HFFc6 (cell line): ENCODE measurements around the gene NKD1. TPM values are rescaled to one million over a fixed set of nuclear protein-coding genes. Genes with fewer than 3 reads are reported as not detected.
A peak's percentile ranks its signal among the peaks of the same experiment; 100 is the strongest.

Experiments
- DNase-seq: peaks from one replicate; pipeline ENCODE4 v3.0.0-alpha.2; 2018
- H3K27ac Mint-ChIP-seq: 2 replicates; pipeline ENCODE4 v1.8.0; 2020; ENCODE audit warnings: mild to moderate bottlenecking, mixed read lengths
- H3K27me3 Mint-ChIP-seq: 2 replicates; pipeline ENCODE4 v1.8.0; 2021; ENCODE audit warnings: mild to moderate bottlenecking, moderate library complexity, mixed read lengths; ENCODE audit not compliant: insufficient read depth
- H3K36me3 Mint-ChIP-seq: 2 replicates; pipeline ENCODE4 v1.8.0; 2021; ENCODE audit warnings: low read depth, mixed read lengths
- H3K4me1 Mint-ChIP-seq: 2 replicates; pipeline ENCODE4 v1.8.0; 2020; ENCODE audit warnings: low read depth, mixed read lengths
- H3K4me3 Mint-ChIP-seq: 2 replicates; pipeline ENCODE4 v1.8.0; 2020; ENCODE audit warnings: mild to moderate bottlenecking, moderate library complexity, mixed read lengths
- H3K9me3 Mint-ChIP-seq: 2 replicates; pipeline ENCODE4 v1.8.0; 2020; ENCODE audit warnings: mild to moderate bottlenecking, mixed read lengths
- total RNA-seq, 6 experiments: library from RNA; stranded (reverse); fragmentation: NEBNext Ultra II Directional; extraction: Animal tissue kit (Norgen Biotek cat#: 25700); gene quantifications; 2 replicates in 1 of 6; 3 replicates in 5 of 6; pipeline ENCODE4 v1.2.3, GENCODE V29; 2021
- TF ChIP-seq, protein P1 (sequence below): fragments of 200-600 bp; sonication (generic); IDR thresholded peaks from 2 replicates; pipeline ENCODE4 v1.5.0; 2021; ENCODE audit warnings: antibody characterized with exemption, mild to moderate bottlenecking

NKD1 gene
- total RNA-seq, 6 experiments from 2014 or later = not detected

DNA sequence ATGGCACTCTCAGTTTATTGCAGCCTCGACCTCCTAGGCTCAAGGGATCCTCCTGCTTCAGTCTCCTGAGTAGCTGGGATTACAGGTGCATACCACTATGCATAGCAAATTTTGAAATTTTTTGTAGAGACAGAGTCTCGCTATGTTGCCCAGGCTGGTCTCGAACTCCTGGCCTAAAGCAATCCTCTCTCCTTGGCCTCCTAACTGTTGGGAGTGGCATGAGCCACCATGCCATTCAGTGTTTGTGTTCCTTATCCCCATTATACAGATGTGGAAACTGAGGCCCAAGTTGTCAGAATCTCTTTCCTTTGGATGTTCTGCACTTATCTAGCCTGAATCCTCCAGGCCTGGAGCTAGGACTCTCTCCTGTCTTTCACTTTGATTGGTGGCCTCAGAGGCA, 40.8 kb upstream of the NKD1 start:
- H3K9me3 Mint-ChIP-seq = no peaks in the 10 kb centered on the region
- H3K27ac Mint-ChIP-seq = no peak overlapping the region
- H3K36me3 Mint-ChIP-seq = no peaks in the 10 kb centered on the region
- no peak overlapping the region for H3K4me3 Mint-ChIP-seq
- DNase-seq = no peak
- H3K27me3 Mint-ChIP-seq = peaks cover 13% of the 10 kb centered on the region
- TF ChIP-seq, protein P1, sequence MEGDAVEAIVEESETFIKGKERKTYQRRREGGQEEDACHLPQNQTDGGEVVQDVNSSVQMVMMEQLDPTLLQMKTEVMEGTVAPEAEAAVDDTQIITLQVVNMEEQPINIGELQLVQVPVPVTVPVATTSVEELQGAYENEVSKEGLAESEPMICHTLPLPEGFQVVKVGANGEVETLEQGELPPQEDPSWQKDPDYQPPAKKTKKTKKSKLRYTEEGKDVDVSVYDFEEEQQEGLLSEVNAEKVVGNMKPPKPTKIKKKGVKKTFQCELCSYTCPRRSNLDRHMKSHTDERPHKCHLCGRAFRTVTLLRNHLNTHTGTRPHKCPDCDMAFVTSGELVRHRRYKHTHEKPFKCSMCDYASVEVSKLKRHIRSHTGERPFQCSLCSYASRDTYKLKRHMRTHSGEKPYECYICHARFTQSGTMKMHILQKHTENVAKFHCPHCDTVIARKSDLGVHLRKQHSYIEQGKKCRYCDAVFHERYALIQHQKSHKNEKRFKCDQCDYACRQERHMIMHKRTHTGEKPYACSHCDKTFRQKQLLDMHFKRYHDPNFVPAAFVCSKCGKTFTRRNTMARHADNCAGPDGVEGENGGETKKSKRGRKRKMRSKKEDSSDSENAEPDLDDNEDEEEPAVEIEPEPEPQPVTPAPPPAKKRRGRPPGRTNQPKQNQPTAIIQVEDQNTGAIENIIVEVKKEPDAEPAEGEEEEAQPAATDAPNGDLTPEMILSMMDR = no peak
- H3K4me1 Mint-ChIP-seq = no peaks in the 10 kb centered on the region

DNA sequence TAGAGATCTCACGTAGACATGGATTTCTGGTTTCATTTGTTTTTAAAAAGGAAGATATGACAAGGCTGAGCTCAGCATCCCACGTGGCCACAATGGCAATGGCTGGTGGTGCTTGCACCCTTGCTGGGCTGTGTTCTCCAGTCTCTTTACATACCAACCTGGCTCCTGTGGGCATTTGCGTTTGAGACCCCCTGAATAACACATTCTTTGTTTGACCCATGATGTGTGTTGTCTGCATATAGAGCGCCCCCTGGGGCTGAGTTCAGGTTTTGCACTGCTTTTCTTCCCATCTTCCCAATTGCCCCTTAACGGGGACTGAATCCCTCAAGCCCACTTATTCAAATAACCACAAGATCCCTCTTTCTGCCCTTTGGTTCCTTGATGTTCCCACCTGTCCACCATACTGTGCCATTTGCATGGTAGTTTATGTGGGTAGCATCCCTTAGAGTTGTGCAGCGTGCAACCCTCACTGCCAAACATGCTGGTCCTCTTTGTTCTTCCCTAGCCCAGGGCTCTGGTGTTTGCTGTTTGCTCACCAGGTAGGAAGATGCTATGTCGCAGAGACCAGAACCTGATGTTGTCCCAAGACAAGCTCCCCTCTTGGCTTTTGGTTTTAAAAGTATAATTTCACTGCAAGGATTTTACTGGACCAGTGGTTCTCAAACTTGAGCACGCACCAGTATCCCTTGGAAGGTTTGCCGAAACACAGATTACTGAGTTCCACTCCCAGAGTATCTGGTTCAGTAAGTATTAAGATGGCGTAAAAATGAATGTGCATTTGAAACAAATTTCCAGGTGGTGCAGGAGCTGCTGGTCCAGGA, 38.5 kb upstream of the NKD1 start:
- Mint-ChIP-seq H3K4me3 (no peak overlapping the region), H3K27me3 (peaks cover 13% of the 10 kb centered on the region), H3K9me3 (no peaks in the 10 kb centered on the region), H3K36me3 (no peaks in the 10 kb centered on the region), H3K4me1 (no peaks in the 10 kb centered on the region), H3K27ac (no peak overlapping the region)
- TF ChIP-seq, protein P1 = peak; percentile 89
- DNase-seq = no peak

DNA sequence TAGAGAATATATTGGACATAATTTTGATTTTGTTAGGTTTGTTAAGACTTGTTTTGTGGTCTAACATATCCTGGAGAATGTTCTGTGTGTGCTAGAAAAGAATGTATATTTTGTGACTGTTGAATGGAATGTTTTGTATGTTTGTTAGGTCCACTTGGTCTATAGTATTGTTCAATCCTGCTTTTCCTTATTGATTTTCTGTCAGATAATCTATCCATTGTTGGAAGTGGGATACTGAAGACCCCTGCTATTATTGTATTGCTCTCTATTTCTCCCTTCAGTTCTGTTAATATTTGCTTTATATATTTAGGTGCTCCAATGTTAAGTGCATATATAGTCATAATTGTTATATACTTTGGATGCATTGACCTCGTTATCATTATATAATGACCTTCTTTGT, 33.0 kb upstream of the NKD1 start:
- TF ChIP-seq, protein P1 = no peak
- Mint-ChIP-seq H3K4me1 (no peaks in the 10 kb centered on the region), H3K27me3 (no peaks in the 10 kb centered on the region; the same call in none of the 2 replicates), H3K27ac (no peak overlapping the region), H3K36me3 (no peaks in the 10 kb centered on the region), H3K9me3 (peaks cover 10% of the 10 kb centered on the region), H3K4me3 (no peak overlapping the region)
- DNase-seq = no peak

DNA sequence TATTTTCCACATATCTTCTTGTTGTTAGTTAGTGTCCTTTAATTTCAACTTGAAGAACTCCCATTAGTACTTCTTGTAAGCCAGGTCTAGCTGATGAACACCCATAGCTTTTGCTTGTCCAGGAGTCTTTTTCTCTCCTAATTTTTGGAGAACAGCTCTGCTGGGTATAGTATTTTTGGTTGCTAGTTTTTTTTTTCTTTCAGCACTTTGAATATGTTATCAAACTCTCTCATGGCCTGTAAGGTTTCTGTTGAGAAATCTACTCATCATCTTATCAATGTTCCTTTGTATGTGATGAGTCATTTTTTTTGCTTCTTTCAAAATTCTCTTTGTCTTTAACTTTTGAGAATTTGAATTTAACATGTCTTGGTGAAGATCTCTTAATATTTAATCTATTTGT, 31.8 kb upstream of the NKD1 start:
- Mint-ChIP-seq H3K36me3 (no peaks in the 10 kb centered on the region), H3K4me3 (no peak overlapping the region), H3K27me3 (no peaks in the 10 kb centered on the region; the same call in none of the 2 replicates), H3K4me1 (no peaks in the 10 kb centered on the region), H3K27ac (no peak overlapping the region), H3K9me3 (peaks cover 10% of the 10 kb centered on the region)
- DNase-seq = no peak
- TF ChIP-seq, protein P1 = no peak

DNA sequence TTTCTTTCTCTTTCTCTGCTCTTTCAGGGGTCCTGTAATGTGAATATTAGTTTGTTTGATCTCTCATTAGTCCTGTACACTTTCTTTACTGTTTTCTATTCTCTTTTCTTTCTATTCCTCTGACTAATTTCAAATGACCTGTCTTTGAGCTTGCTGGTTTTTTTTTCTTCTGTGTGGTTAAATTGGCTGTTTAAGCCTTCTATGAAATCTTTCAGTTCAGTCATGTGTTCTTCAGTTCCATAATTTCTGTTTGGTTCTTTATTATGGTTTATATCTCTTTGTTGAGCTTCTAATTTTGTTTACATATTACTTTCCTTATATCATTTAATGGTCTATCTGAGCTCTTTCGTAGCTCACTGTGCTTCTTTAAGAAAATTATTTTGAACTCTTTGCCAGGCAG, 31.3 kb upstream of the NKD1 start:
- H3K36me3 Mint-ChIP-seq = no peaks in the 10 kb centered on the region
- TF ChIP-seq, protein P1 = no peak
- no peak for DNase-seq
- H3K27ac Mint-ChIP-seq = no peak overlapping the region
- H3K27me3 Mint-ChIP-seq = no peaks in the 10 kb centered on the region; the same call in none of the 2 replicates
- no peak overlapping the region for H3K4me3 Mint-ChIP-seq
- H3K9me3 Mint-ChIP-seq = peaks cover 10% of the 10 kb centered on the region
- no peaks in the 10 kb centered on the region for H3K4me1 Mint-ChIP-seq
